GM21526 (cell line): ENCODE measurements around the gene CXCL10.
"Not testable (repeated sequence)": the region's sequence is repeated elsewhere in the genome, so short reads cannot be mapped to it uniquely, and the experiment has no call there.

Experiments used
- ATAC-seq: cut with Tn5 transposase; IDR thresholded peaks from one replicate; pipeline ENCODE4 v1.9.1; 2021; ENCODE audit warnings: moderate library complexity; ENCODE audit not compliant: unreplicated experiment, low FRiP score

Gene CXCL10

DNA sequence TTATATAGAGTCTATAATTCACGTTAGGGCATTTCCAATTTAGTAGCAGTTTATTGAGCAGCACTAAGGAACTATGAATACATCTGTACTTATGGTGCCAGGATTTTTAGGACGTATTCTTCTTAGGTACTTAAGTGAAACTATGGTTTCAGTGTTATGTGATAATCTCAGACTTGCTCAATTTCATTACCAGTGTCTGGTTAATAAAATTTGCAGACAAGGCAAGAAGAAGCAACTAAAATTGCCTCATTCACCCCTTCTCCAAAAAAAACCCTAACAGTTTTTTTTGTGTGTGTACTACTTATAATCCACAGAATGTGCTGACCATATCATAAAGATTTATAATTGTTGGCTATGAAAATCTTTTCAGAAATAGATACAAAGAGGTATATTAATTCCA lies 6.0 kb upstream of the CXCL10 start:
- ATAC-seq = no peak

DNA sequence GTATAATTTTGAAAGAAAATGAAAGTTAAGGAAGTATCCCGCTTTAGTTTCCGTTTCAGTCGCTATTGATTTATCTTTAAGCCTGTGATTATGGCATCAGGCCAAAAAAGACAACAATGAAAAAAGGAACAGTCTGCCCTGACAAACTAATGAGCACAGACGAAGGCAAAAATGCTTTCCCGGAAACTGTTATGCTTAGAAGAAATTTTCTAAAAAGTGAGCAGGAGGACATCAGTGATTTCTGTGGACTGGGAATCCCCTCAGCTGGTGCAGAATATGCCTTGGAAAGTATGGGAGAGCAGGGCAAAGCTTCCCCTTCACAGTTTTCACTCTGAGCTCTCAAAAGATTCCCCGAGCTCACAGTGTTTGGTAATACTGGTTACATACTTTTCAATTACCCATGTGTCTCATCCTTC lies 5.1 kb upstream of the CXCL10 start:
- no peak for ATAC-seq

DNA sequence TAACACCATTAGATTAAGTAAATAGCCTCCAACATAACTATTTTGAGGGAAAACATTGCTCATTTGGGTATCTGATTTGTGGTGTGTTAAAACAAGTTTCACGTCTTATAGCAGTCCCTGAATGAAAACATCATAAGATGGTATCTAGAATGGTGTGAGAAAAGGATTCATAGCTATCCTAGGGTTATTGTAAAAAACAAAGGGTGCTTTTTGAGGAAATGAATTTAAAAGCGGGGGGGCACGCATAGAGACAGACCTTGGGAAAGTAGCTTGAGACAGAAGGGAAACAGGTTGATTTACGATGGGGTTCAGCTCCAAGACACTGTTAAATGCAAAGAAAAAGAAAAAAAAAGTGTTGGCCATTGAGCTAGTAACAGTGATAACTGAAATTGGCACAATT lies 768 bp upstream of the CXCL10 start:
- ATAC-seq = no peak

- no peak for ATAC-seq
Observed at GRCh38 chr4:76022677-76023076, 620 bp downstream of the CXCL10 start.

GRCh38 chr4:76022031-76022430 lies 1.3 kb downstream of the CXCL10 start:
- no peak for ATAC-seq

DNA sequence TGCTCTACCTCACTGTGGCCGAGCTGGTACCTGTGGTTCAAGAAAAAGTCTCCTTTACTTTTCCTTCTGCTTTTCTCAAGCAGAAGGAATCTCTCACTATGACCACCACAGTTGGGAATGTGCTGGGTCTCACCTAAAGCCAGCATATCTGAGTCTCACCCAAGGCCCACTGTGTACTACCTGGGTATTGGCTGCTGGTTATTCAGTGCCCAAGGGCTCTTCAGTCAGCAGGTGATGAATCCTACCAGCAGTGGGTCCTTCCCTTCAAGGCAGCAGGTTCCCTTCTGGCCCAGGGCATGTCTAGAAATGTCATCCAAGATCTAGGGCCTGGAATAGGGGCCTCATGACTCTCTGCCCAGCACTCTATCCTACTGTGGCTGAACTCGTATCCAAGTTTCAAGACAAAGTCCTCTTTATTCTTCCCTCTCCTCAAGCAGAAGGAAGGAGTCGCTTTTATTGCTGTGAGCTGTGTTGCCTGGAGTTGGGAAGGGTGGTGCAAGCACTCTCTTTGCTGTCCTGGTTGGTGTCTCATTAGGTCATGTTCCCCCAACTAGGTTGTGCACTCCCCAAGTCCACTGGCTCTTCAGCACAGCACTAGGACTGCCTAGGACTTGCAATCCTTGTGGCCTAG lies 6.1 kb downstream of the CXCL10 start:
- no peak for ATAC-seq

GRCh38 chr4:76016393-76016792 lies 6.9 kb downstream of the CXCL10 start:
- ATAC-seq = peak; percentile 70

DNA sequence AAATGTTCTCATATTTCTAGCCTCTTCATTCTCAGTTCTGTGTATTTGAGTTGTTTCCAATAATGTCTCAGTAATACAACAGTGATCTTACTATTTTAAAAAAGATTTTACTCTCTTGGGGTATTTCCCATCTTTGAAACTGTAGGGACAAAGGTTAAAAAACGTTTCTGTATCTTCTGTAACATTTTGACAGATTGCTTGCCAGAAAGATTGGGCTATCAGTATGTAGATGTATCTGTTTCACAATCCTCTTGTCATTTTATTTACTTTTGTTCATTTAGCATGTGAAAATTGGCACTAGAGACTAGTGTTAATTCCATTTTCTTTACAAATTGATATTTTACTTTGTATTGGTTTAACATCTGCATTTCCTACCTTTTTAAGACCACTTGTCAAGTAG lies 9.8 kb downstream of the CXCL10 start:
- ATAC-seq = no peak

DNA sequence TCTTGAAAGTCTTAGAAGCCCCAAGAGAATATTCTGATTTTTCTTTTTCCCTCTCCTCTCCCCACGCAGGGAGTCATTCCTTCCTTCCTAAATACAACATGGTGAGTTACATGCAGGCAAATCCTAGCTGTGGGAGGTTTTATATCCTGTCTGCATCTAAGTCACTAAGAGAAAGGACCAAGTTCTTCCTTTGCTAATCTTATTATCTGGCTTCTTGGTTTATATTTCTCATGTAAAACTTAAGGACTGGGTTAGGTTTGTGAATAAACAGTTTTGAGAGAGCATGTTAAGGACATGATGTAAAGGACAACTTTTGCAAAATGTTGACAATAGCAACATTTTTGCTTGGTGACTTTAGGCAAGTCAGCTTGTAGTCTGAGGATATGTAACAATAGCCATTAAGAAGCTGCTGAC lies 10.9 kb downstream of the CXCL10 start:
- no peak for ATAC-seq

GRCh38 chr4:76011700-76012387 lies 11.5 kb downstream of the CXCL10 start:
- ATAC-seq = peak; percentile 69

DNA sequence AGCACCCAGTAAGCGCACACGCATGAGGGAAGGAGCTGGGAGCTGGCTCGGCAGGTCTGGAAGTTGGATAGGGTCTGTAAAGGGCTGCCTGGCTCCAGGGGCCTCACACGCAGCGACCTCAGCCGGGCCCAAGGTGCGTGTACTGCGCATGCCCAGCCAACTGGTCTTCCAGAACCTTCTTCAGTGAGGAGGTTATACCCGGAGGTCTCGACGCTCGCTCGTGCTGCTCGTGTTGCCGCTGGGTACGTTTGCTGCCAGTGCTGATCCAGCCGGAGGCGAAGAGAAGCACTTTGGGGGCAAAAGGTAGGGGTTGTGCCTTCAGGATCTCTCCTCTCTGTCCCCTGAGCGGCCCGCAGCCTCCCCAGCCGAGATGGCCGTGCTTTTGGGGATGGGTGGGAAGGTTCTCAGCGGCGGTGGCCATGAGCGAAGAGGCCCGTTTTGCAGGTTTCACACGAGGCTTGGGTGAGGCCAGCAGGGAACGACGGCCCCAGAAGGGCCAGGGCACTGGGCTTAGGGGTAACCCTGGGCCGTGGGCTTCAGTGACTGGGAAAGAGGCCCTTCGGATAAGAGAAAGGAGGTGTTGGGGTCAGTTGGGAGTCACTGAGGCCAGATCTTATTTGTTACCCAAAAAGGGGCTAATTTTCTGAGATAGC lies 12.2 kb downstream of the CXCL10 start:
- ATAC-seq = no peak

DNA sequence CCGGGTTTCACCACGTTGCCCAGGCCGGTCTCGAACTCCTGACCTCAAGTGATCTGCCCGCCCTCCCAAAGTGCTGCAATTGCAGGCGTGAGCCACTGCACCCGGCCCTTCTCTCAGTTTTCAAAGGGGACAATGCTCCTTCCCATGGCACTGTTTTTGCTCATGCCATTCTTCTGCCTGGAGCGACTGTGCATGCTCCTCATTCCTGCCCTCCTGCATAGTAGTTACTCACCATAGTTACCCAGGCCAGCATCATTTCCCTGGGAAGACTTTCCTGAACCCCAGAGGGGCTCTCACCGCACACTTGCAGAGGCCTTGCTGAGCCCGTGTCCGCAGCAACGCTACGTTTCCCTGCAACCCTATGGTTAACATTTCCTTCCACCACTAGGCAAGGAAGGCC lies 12.7 kb downstream of the CXCL10 start:
- ATAC-seq = no peak

DNA sequence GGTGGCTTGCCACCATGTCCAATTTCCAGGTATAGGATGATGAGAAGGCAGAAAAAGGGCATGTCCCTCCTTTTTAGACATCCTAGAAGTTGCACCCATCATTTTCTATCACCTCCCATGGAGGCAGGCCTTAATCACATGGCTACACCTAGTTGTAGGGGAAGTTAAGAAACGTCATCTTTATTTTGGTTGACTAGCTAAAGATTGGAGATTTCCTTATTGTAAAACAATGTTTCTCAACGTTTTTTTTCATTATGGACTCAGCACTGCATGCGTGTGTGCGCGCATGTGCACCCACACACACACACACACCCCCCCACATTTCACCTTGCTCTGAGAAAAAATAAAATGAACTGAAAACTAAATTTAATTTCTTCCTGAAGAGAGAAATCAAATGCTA lies 14.0 kb downstream of the CXCL10 start:
- ATAC-seq = no peak

- no peak for ATAC-seq
Observed at GRCh38 chr4:76007089-76007862, 16.0 kb downstream of the CXCL10 start, which contains the start of gene CXCL9. TSS of gene CXCL9 (minus strand) at chr4:76007509. CDS start at chr4:76007449, 60 bp downstream.

GRCh38 chr4:76003620-76004019 lies 19.7 kb downstream of the CXCL10 start:
- ATAC-seq = no peak

- ATAC-seq = no peak
Observed at GRCh38 chr4:76003035-76003434, 20.3 kb downstream of the CXCL10 start.

DNA sequence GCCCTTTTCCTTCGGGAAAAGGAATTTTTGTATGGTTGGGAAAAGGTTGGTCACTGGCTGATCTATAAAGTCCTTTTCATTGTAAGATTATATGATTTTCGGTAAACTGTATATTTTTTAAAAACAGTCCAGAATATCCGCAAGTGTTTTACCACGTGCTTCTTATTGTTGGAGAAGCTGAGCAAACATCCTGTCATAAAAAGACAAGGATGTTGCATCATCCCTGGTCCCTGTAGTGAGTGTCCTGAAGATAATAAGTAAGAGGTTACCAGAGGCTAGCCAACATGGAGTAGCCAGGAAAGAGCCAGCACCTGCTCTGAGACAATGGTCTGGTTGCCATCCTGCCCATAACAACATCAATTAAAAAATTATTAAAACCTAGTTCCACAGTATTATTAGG lies 21.1 kb downstream of the CXCL10 start:
- ATAC-seq = no peak

- ATAC-seq = no peak
Observed at GRCh38 chr4:76001700-76002099, 21.6 kb downstream of the CXCL10 start.

GRCh38 chr4:76000279-76000678 lies 23.0 kb downstream of the CXCL10 start:
- ATAC-seq = no peak

- ATAC-seq = not testable (repeated sequence)
Observed at GRCh38 chr4:75998525-75999147, 24.7 kb downstream of the CXCL10 start.

- no peak for ATAC-seq
Observed at GRCh38 chr4:75997946-75998345, 25.4 kb downstream of the CXCL10 start.
